ENCODE results near the gene DGKB.

- TF ChIP-seq EZH2 (IDR thresholded peaks at IDR 0.05; ENCODE audit: low read length, missing control alignments) (no peak), CTCF (conservative IDR thresholded peaks at IDR 0.05 in 1 of 2, IDR thresholded peaks at IDR 0.05 in 1 of 2; ENCODE audit: low read depth in 1 of 2, low read length in 2 of 2) (no peak)
Observed at GRCh38 chr7:14478834-14479510, 423.6 kb downstream of the DGKB start.
